Right hindlimb (tissue), 1 donor: Measurements from ENCODE around the gene TMEM184C.

Source experiments
- DNase-seq: peaks from one replicate; pipeline ENCODE4 v3.0.0-alpha.2; 2018

Gene TMEM184C

DNA sequence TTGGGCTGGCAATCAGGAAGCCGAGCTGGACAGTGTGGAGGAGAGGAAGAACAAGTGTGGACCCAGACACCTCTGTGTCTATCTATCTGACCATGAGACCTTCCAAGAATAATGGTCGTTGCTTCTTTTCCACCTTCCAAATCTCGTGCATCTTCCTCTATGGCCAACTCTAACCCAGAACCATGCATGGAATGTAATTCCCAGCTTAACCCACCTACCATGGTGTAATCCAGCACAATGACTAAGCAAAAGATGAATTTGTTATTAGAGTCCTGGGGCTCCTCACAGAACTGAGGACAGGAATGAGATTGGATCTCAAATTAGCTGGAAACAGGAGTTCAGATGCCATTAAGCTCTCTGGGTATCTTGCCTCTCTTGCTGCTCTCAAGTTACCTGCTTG lies 17.4 kb upstream of the TMEM184C start:
- no peak for DNase-seq

DNA sequence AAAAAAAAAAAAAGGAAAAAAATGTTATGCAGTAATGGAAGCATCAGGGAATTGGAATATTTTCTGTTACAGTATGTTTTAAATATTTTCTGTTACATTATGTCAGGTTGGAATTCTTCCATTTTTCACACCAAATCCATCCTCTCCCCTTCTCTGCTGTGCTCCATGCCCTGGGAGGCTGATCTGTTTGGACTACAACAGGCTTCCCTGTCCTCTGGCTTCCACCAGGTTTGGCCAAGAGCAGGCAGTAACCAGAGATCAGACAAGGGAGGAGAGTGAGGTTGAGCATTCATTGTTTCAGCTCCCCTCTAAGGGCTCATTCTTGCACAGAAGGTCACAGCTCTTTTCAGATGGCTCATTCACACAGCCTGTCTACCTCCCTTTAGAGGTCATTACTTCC lies 11.7 kb upstream of the TMEM184C start:
- DNase-seq: peak; percentile 37

DNA sequence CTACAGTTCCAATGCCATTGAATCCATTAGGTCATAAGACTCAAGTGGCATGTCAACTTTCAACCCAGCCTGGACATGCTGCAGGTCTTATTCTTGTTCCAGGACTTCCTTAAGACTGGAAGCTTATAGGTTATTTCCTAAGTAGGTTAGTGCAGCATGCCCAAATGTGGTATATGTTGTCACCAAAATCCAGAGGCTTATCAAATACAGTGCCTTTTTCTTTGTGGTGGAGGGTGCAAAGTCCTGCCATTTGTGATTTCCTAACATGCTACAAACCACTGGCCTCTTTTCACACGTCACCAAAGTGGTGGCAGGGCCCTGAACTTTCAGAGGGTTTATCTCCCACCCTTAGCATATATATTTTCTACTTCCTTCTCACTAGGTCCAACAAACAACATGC lies 9.7 kb upstream of the TMEM184C start:
- DNase-seq: no peak

DNA sequence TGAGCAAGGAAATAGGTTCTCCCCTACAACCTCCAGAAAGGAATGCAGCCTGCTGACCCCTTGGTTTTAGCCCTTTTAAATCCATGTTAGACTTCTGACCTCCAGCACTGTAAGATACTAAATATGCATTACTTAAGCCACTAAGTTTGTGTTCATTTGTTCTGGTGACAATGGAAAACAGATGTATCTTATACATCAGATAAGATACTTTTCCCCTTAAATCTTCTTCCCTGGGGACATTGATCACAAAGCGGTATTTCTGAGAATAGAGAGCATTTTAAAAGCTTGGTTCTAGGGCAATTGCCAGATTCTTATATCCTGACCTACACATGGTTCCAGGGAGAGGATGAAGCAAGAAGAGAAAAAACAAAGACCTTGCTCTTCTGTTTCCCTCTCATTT lies 6.5 kb upstream of the TMEM184C start:
- DNase-seq: no peak

DNA sequence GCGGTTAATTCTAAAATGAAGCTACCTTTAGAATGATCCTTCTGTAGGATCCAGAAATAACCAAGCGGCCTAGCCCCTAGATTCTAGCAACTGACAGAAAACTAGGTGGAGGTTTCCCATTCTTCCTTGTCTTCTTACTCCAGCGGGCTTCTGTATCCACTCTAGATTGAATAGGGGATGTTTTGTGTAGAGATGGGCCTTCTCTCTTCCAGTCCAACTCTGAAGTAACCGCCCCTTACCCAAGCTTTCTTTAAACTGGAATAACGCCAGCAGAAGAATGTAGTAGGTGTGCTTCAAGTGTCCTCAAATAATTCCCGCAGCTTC lies 386 bp upstream of the TMEM184C start:
- no peak for DNase-seq

DNA sequence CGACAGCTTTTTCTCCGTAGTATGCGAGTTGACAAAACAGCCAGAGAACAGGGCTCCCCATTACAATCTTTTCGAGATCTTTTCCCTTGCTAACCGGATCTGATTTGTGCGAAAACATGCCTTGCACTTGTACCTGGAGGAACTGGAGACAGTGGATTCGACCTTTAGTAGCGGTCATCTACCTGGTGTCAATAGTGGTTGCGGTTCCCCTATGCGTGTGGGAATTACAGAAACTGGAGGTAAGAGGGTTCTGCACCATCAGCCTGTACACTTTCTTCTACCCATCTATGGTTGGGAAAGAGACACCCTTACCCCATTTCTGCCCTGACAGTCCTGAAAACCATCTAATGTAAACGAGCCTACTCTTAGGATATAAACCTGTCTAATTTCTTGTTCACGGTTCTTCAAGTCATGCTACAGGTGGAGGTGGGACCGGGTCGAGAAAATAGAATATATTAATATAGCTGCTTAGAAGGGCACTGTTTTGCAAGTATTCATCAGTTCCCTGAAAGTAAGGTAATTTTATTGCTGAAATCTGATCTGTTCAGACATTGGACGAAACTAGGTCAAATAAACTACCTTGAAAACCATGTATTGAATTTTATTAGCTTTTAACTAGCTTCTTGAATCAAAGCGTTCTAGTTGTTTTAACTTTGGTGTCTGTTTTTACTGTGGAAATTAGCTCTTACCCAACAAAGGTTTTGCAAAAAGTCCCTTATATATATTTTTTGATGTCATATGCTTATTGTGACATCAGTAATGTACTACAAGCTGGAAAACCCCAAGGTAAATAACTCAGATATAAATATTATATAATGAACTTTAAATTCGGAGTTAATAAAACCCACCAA lies 869 bp downstream of the TMEM184C start:
- no peak for DNase-seq

DNA sequence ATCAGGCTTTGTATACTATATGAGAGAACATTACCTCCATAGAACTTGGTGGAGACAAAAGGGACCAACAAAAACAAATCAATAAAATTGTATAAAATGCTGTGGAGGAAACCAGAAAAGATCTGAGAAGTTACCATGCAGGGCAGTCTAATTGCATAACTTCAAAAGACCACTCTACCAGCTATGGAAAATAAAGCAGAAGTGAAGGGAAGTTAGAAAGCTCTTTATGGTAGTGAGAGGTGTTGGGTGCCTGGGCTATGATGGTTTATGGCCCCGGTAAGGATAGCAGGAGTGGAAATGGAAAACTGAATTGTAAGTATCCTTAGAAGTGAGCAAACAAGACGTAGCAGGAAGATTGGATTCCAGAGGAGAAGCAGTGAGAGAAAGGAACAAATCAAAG lies 3.1 kb downstream of the TMEM184C start:
- no peak for DNase-seq

DNA sequence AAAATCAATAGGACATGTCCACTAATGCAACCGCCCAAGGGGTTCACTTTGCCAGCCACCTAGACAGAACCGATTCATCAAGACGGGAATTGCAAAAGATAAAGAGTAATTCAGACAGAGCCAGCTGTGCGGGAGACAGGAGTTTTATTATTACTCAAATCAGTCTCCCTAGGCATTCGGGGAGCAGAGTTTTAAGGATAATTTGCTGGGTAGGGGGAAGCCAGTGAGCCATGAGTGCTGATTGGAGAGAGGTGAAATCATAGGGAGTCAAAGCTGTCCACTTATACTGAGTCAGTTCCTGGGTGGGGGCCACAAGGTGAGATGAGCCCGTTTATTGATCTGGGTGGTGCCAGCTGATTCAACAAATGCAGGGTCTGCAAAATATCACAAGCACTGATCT lies 8.5 kb downstream of the TMEM184C start:
- no peak for DNase-seq

DNA sequence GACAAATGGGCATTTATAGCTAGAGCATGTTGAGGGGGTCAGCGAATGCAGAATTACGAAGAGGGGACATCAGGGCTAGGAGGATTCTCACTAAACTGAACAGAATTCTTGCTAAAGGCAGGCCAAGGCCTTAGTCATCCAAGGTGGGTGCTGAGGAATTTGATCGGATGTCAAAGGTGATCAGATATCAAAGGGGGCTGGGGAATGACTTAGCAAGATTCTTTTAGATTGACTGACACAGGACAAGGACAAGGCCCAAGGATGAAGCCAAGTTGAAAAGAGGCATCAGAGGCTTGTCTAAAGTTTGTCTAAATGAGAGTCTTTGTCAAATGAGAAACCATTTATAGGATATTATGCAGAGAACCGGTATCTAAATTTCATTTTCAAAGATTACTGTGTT lies 9.7 kb downstream of the TMEM184C start:
- no peak for DNase-seq

DNA sequence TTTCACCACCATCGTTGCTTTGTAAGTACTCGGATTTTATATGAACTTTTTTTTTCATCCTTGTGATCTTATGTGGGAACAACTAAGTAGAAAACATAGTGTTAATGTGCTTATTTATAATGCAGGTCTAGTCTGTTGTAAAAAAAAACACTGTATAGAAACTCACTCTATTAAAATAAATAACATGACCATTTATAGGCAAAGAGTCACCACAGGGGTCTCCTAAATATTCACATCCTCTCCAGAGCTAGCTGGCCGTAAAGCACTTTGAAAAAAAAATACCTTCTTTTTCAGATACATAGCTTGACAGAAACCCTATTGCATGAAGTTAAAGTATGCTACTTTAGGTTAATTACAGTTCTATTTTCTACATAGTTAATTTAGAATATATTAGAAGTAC lies 11.2 kb downstream of the TMEM184C start:
- no peak for DNase-seq

DNA sequence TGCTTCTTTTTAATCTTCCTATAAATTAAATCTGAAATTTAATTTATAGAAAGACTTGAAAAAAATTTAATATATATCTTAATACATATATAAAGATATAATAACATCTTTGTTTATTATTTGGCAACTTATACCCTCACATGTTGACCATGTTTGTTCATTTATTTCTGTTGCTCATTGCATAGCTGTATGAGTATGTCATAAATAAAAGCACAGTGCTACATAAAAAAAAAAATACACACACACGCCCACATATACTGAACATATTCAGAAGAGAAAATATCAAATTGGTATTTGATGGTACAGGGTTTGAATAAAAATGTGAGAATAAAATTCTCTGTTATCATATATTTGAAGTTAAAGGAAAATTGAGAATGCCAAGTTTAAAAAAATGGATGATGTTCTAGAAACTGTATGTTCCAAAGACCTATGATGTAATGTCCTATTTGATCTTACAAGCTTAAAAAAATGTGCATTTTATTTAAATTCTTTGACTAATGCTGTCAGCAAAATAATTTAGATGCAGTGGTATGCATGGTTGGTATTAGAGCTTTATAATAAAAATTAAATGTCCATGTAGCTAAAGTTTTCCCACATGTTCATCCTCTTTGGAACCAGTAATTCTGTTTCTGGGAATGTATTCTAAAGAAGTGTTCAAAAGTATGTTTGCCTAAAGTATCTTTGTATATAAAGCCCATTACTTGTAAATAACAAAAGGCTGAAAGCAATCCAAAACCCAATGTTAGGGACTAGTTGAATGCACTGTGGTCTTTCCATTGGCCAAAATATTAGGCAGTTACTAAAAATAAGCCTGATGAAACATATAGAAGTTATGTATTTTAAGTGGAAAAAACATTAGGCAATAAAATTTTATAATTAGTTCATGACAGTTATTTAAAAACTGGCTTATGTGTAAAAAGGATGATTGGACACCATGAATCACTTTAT lies 12.9 kb downstream of the TMEM184C start:
- no peak for DNase-seq

DNA sequence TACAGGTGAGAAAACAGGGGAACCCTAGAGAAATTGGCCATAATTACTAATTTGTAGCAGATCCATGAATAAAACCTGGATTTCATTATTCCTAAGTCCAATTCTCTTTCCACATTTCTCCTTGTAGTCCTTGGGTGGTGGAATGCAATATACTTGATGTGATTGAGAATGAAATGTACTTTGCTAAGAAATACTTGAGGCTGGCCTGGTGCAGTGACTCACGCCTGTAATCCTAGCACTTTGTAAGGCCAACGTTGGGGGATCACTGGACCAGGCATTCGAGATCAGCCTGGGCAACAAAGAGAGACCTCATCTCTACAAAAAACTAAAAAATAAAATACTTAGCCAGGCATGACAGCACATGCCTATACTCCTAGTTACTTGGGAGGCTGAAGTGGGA lies 15.9 kb downstream of the TMEM184C start:
- DNase-seq: no peak

DNA sequence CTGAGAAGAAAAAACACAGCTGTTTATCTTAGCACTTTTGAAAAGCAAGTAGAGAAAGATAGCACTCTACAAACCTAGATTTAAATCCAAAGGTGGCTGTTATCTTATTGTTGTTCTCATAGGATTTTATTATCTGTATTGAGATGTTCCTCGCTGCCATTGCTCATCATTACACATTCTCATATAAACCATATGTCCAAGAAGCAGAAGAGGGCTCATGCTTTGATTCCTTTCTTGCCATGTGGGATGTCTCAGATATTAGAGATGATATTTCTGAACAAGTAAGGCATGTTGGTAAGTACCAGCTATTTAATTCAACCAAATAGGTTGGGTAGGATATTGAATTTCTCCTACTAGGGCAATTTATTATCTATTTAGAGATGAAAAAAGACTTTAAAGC lies 16.4 kb downstream of the TMEM184C start:
- no peak for DNase-seq

DNA sequence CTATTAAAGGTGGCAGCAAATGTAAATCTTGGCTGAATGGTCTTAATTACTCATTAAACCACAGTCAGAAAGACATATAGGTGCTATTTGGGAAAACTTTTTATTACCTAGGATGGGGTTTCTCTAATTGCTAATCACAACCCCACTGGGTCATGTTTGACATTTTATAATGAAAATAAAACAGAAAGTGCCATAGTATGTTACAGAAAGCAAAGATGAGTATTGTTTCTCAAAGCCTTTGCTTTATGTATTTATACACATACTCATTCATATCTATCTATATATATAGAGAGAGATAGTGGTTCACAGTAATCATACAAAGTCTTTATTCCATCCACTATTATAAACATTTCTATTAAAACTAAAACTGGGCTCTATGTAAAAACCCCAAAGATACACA lies 18.2 kb downstream of the TMEM184C start:
- no peak for DNase-seq

DNA sequence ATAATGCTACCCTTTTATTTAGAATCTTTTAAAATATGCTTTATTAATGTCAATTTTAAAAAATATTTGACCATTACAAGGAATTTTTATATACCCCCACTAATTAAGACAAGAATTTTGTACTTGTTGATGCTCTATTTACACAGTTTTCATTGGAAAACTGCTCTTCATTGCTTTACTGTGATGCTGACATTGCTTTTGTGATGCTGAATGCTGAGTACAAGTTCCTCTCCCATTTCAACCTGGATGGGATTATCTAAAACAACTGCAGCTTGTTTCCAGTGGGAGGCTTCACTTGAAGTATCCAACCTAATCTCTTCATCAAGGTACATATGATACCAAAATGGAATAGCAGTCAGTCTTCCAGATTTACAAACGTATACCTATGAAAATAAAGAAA lies 21.2 kb downstream of the TMEM184C start:
- DNase-seq: no peak

DNA sequence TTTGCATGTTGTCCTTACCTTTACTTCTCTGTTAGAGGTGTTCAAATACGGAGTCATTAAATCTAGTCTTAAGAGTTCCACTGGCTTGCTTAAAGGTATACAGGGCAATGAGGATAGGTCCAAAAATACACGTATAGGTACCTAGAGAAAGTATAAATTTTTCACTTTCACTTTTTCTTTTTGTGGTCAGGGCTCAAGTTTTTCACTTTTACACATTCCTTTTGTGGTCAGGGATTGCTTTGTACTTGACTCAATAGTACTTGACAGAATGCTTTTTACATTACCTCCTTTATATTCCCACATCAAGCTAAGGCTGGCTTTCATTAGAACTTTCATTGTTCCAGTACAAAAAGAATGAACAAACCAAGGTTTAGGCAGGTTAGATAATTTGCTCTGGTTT lies 21.7 kb downstream of the TMEM184C start:
- DNase-seq: no peak

DNA sequence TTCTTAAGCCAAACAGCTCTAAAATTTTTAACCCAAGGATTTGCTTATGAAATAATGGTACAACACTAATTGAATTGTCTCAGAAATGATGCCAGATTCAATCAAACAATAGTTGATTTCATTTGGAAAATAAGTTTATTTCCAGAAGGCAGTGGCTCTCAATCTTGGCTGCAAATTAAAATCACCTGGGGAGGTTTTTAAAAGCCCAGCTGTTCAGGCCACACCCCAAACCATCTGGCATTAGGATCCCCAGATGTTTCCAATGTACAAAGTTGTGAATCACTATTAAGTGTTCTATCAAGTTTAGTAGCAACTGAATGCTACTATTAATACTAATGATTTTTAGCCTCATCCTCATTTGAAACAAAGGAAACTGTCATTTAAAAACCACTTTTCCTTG lies 22.2 kb downstream of the TMEM184C start:
- DNase-seq: no peak

DNA sequence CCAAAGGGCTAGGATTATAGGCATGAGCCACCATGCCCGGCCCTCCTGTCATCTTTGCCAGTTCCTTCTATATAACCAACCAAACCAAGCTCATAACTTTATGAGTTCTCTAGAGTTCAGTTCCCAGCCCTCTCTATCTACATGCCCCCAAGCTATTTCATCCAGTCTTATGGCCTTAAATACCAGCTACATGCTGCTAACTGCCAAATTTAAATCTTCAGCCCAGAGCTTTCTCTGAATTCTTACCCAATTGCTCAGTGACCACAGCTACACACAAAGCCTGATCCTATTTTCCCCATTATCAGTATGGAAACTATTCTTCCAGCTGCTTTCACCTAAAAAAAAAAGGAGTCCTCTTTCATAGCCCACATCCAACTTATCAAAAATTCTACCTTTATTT lies 23.1 kb downstream of the TMEM184C start:
- DNase-seq: no peak

DNA sequence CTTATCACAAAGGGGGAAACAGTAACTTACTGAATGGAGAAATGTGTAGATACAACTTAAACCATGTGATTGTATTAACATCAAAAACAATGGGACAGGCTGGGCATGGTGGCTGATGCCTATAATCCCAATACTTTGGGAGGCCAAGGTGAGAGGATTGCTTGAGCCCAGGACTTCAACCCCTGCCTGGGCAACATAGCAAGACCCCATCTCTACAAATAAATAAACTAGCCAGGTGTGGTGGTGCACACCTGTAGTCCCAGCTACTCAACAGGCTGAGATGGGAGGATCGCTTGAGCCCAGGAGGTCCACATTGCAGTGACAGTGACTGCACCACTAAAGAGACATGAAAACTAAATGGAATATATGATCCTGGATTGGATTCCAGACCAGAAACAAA lies 26.4 kb downstream of the TMEM184C start:
- DNase-seq: no peak

DNA sequence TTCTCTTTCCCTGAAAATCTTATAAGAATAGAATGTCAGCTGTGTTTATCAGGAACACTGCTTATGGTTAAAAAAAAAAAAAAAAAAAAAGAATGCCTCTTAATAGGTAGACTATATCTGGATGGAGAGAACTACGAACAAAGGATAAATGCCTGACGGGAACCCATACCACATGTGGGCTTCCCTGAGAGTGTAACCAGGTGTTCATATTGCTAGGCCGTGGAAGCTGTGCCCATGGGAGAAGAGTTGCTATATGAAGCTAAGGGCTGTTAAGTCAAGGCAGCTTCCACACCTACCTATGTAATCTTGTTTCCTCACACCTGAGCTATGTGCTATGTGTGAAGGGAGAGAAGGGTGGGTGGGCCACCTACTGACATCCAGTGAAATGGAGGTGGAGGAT lies 27.3 kb downstream of the TMEM184C start:
- no peak for DNase-seq

DNA sequence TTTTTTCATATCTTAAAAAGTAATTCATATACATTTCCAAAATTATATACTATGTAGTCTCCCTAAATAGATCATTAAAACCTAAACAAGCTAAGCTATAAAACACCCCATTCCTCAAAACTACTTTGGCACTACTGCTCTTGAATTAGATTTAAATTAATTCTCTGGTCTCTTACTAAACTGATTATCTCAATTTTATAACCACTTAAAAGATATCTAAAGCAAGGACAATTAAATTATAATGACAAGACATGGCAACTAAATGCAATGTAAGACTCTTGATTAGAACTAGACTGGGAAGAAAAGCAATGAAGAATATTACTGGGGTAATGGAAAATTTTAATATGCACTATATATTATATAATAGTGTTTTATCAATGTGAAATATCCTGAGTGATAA lies 27.9 kb downstream of the TMEM184C start:
- no peak for DNase-seq

DNA sequence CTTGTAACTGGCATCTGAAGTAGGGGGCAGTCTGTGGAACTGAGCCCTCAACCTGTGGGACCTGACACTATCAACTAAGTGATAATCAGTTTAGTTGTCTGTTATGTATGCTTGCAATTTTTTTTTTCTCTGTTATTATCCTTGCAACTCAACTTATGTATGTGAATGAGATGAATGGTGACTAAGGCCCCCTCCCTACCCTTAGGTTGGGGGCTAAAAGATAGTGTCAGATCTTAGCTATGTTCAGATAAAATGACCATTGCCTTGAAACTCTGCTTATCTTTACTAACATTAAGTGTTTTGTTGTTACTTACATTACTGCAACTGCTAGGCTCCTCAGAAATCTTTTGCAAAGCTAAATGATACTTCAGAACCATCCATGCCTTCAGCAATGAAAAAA lies 31.5 kb downstream of the TMEM184C start:
- no peak for DNase-seq

DNA sequence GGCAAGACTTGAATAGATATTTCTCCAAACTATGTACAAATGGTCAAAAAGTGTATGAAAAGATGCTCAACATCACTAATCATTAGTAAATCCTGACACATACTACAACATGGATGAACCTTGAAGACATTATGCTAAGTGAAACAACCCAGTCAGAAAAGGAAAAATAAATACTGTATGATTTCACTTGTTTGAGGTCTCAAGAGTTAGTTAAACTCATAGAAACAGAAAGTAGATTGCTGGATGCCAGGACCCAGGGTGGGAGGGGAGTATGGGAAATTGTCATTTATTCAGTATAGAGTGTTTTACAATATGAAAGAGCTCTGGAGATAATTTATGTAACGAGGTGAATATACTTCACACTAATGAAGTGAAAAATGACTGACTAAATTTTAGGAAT lies 34.4 kb downstream of the TMEM184C start:
- DNase-seq: no peak

DNA sequence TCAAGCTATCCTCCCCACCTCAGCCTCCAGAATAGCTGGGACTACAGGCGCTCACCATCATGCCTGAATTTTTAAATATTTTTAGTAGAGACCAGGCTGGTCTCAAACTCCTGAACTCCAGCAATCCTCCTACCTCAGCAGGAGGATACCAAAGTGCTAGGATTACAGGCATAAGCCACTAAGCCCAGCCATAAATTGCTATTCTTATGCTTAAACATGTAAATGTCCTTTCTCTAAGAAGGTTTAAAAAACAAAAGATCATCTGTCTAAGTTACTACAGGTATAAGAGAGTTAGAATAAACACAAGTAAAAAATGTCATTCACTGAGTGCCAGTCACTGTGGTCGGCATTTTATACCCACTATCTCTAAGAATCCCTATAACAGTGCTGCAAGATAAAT lies 38.4 kb downstream of the TMEM184C start:
- no peak for DNase-seq
